Right lobe of liver (tissue), 4 donors: Measurements from ENCODE around the gene ANKS1B.

ENCODE experiments used
- POLR2A ChIP-seq: fragments of 450-650 bp; IDR thresholded peaks from one replicate; pipeline ENCODE4 v1.6.1; 2017; ENCODE audit warnings: antibody characterized with exemption, mild to moderate bottlenecking
- TF ChIP-seq, protein P1 (sequence below), 4 donors: fragments of 200-600 bp in 3 of 4; fragments of 450-650 bp in 1 of 4; IDR thresholded peaks; one replicate each; pipeline versions ENCODE4 v1.5.1 to v1.8.0; 2016 to 2022; ENCODE audit warnings: antibody characterized with exemption in 4 of 4, mild to moderate bottlenecking in 2 of 4
- donor health status: DM: no; HTN: no; CAD: no.
- donor health status: DM: no; HTN: no; CAD: no.
- donor health status: DM: no; HTN: yes; CAD: no.

DNA sequence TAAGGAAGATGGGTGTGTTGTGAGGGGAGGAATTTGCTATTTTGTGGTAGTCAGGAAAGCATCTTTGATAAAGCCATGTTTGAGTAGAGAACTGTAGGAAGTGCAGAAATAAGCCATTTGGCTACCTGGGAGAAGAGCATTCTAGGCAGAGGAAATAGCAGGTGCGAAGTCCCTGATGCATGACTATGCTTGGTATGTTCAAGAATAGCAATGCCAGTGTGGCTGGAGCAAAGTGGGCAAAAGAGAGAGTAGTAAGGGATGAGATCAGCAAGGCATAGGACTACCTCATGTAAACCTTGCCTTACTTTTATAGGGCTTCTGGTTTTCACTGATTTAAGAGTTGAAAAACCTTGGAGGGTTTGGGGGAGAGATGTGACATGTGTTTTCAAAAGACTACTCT is 702.6 kb downstream of the ANKS1B start:
- TF ChIP-seq, protein P1, sequence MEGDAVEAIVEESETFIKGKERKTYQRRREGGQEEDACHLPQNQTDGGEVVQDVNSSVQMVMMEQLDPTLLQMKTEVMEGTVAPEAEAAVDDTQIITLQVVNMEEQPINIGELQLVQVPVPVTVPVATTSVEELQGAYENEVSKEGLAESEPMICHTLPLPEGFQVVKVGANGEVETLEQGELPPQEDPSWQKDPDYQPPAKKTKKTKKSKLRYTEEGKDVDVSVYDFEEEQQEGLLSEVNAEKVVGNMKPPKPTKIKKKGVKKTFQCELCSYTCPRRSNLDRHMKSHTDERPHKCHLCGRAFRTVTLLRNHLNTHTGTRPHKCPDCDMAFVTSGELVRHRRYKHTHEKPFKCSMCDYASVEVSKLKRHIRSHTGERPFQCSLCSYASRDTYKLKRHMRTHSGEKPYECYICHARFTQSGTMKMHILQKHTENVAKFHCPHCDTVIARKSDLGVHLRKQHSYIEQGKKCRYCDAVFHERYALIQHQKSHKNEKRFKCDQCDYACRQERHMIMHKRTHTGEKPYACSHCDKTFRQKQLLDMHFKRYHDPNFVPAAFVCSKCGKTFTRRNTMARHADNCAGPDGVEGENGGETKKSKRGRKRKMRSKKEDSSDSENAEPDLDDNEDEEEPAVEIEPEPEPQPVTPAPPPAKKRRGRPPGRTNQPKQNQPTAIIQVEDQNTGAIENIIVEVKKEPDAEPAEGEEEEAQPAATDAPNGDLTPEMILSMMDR (IDR thresholded peaks at IDR 0.05) = no peak
- TF ChIP-seq POLR2A = no peak
